GM12873 (cell line): Measurements from ENCODE around the gene STK17A.
A peak's percentile ranks its signal among the peaks of the same experiment; 100 is the strongest.

Source experiments
- CTCF ChIP-seq: IDR thresholded peaks from 2 replicates; pipeline ENCODE4 v1.5.1; 2012; ENCODE audit warnings: low read depth, mild to moderate bottlenecking, moderate library complexity, low read length, control low read depth; ENCODE audit not compliant: insufficient read depth; ENCODE audit errors: missing control alignments

Gene STK17A

GRCh38 chr7:43582503-43583423 lies at the start of gene STK17A:
Gene STK17A, plus strand, starts transcription at chr7:43583108. Its CDS starts 136 bp downstream, at chr7:43583244.
- TF ChIP-seq CTCF = peak; percentile 97

- TF ChIP-seq CTCF = no peak
Measured at GRCh38 chr7:43533801-43534479, 49.0 kb upstream of the STK17A start.

GRCh38 chr7:43535031-43535451 lies 47.9 kb upstream of the STK17A start:
- no peak for TF ChIP-seq CTCF

GRCh38 chr7:43535810-43536585 lies 46.9 kb upstream of the STK17A start:
- no peak for TF ChIP-seq CTCF

- no peak for TF ChIP-seq CTCF
Measured at GRCh38 chr7:43536773-43537172, 46.1 kb upstream of the STK17A start.

GRCh38 chr7:43537765-43538403 lies 45.0 kb upstream of the STK17A start:
- no peak for TF ChIP-seq CTCF

- no peak for TF ChIP-seq CTCF
Measured at GRCh38 chr7:43538404-43538771, 44.5 kb upstream of the STK17A start.
